GM21526 (cell line): Measurements from ENCODE around the gene ZBTB12.
"Not testable (repeated sequence)": the region's sequence is repeated elsewhere in the genome, so short reads cannot be mapped to it uniquely, and the experiment has no call there.

ENCODE experiments used
- ATAC-seq: cut with Tn5 transposase; IDR thresholded peaks from one replicate; pipeline ENCODE4 v1.9.1; 2021; ENCODE audit warnings: moderate library complexity; ENCODE audit not compliant: unreplicated experiment, low FRiP score

ZBTB12 gene

GRCh38 chr6:31901953-31902643 is at the start of gene ZBTB12:
ZBTB12 (minus strand) TSS chr6:31902086; CDS start chr6:31901305, 781 bp downstream.
- no peak for ATAC-seq

GRCh38 chr6:31949926-31950548 is 48.2 kb upstream of the ZBTB12 start:
- no peak for ATAC-seq

GRCh38 chr6:31948753-31949413 is 47.0 kb upstream of the ZBTB12 start:
- ATAC-seq, result no peak

GRCh38 chr6:31948306-31948705 is 46.4 kb upstream of the ZBTB12 start:
- ATAC-seq, result no peak

GRCh38 chr6:31947864-31948263 is 46.0 kb upstream of the ZBTB12 start:
- ATAC-seq, result no peak

GRCh38 chr6:31947070-31947675 is 45.3 kb upstream of the ZBTB12 start:
- no peak for ATAC-seq

GRCh38 chr6:31946370-31946885 is 44.5 kb upstream of the ZBTB12 start:
- ATAC-seq, result no peak

- ATAC-seq, result no peak
Observed at GRCh38 chr6:31945507-31946369, 43.9 kb upstream of the ZBTB12 start, which contains the start of gene CFB. CFB (plus strand) TSS chr6:31946095; CDS start chr6:31946222, 127 bp downstream.

- no peak for ATAC-seq
Observed at GRCh38 chr6:31945154-31945506, 43.2 kb upstream of the ZBTB12 start.

- no peak for ATAC-seq
Observed at GRCh38 chr6:31943742-31944141, 41.9 kb upstream of the ZBTB12 start.

GRCh38 chr6:31940256-31940664 is 38.4 kb upstream of the ZBTB12 start:
- ATAC-seq, result no peak

- ATAC-seq, result no peak
Observed at GRCh38 chr6:31935823-31936222, 33.9 kb upstream of the ZBTB12 start.

GRCh38 chr6:31935021-31935420 is 33.1 kb upstream of the ZBTB12 start:
- ATAC-seq, result no peak

- no peak for ATAC-seq
Observed at GRCh38 chr6:31933537-31933936, 31.7 kb upstream of the ZBTB12 start.

GRCh38 chr6:31932137-31932536 is 30.3 kb upstream of the ZBTB12 start:
- not testable (repeated sequence) for ATAC-seq

- no peak for ATAC-seq
Observed at GRCh38 chr6:31930962-31931361, 29.1 kb upstream of the ZBTB12 start.

GRCh38 chr6:31928672-31928939 is 26.7 kb upstream of the ZBTB12 start:
- ATAC-seq, result no peak

- ATAC-seq, result no peak
Observed at GRCh38 chr6:31927863-31928671, 26.2 kb upstream of the ZBTB12 start.

GRCh38 chr6:31927242-31927862 is 25.5 kb upstream of the ZBTB12 start, which contains the start of gene C2:
C2 (plus strand) TSS chr6:31927717; CDS start chr6:31927753, 36 bp downstream.
- no peak for ATAC-seq
